Hematopoietic multipotent progenitor cell treated with erythropoietin and hydrocortisone succinate and interleukin-3 and kit ligand, for 4 days (in vitro differentiated cells): ENCODE measurements around the gene THAP2.

Experiments
- DNase-seq: peaks from one replicate; pipeline ENCODE4 v3.0.0-alpha.2; 2015

The THAP2 gene

GRCh38 chr12:71663561-71664410, at the start of gene THAP2, which contains the start of gene ZFC3H1:
TSS of gene THAP2 (plus strand) at chr12:71664301. CDS start at chr12:71664510, 209 bp downstream.
TSS of gene ZFC3H1 (minus strand) at chr12:71663848. CDS start at chr12:71663610, 238 bp downstream.
- peak; percentile 100 for DNase-seq

GRCh38 chr12:71621938-71622337, 42.2 kb upstream of the THAP2 start:
- DNase-seq, result no peak

GRCh38 chr12:71625476-71625875, 38.6 kb upstream of the THAP2 start:
- no peak for DNase-seq

GRCh38 chr12:71626098-71626497, 38.0 kb upstream of the THAP2 start:
- DNase-seq, result peak; percentile 90

GRCh38 chr12:71626768-71627167, 37.3 kb upstream of the THAP2 start:
- DNase-seq, result no peak

- DNase-seq, result no peak
These were observed 36.6 kb upstream of the THAP2 start for GRCh38 chr12:71627438-71628002.

- peak; percentile 91 for DNase-seq
These were observed 27.4 kb upstream of the THAP2 start for GRCh38 chr12:71636704-71637115.

GRCh38 chr12:71638499-71638898, 25.6 kb upstream of the THAP2 start:
- no peak for DNase-seq

- DNase-seq, result peak; percentile 58
These were observed 24.8 kb upstream of the THAP2 start for GRCh38 chr12:71639341-71639760.

GRCh38 chr12:71640316-71640715, 23.8 kb upstream of the THAP2 start:
- DNase-seq, result no peak

GRCh38 chr12:71641390-71641789, 22.7 kb upstream of the THAP2 start:
- DNase-seq, result peak; percentile 47

GRCh38 chr12:71642264-71642663, 21.8 kb upstream of the THAP2 start:
- no peak for DNase-seq

GRCh38 chr12:71645268-71645667, 18.8 kb upstream of the THAP2 start:
- DNase-seq, result peak; percentile 60

GRCh38 chr12:71646512-71646911, 17.6 kb upstream of the THAP2 start:
- no peak for DNase-seq

GRCh38 chr12:71648537-71648936, 15.6 kb upstream of the THAP2 start:
- DNase-seq, result no peak

GRCh38 chr12:71649401-71649800, 14.7 kb upstream of the THAP2 start:
- no peak for DNase-seq

GRCh38 chr12:71652656-71653055, 11.4 kb upstream of the THAP2 start:
- no peak for DNase-seq

GRCh38 chr12:71653137-71653536, 11.0 kb upstream of the THAP2 start:
- DNase-seq, result no peak

GRCh38 chr12:71654200-71654599, 9.9 kb upstream of the THAP2 start:
- no peak for DNase-seq

GRCh38 chr12:71655495-71655894, 8.6 kb upstream of the THAP2 start:
- DNase-seq, result no peak

GRCh38 chr12:71655907-71656306, 8.2 kb upstream of the THAP2 start:
- DNase-seq, result no peak

- no peak for DNase-seq
These were observed 7.4 kb upstream of the THAP2 start for GRCh38 chr12:71656740-71657139.

GRCh38 chr12:71661977-71662530, 2.0 kb upstream of the THAP2 start:
- peak; percentile 59 for DNase-seq
